HEK293 (cell line): Measurements from ENCODE around the gene AASDH.

Source experiments
- BCL11B ChIP-seq: fragments of 450-650 bp; formaldehyde crosslinking; IDR thresholded peaks from 2 replicates; pipeline ENCODE4 v1.5.1; 2016; ENCODE audit warnings: low read depth, missing biosample characterization, missing genetic modification characterization
- EGR2 ChIP-seq: fragments of 450-650 bp; formaldehyde crosslinking; IDR thresholded peaks from 2 replicates; pipeline ENCODE4 v1.5.1; 2016; ENCODE audit warnings: low read depth, missing biosample characterization, missing genetic modification characterization
- KLF8 ChIP-seq: fragments of 450-650 bp; formaldehyde crosslinking; IDR thresholded peaks from 2 replicates; pipeline ENCODE4 v1.5.1; 2016; ENCODE audit warnings: missing biosample characterization, missing genetic modification characterization
- RBAK ChIP-seq: fragments of 450-650 bp; formaldehyde crosslinking; IDR thresholded peaks from 2 replicates; pipeline ENCODE4 v1.5.1; 2016; ENCODE audit warnings: missing biosample characterization, missing genetic modification characterization
- SCRT2 ChIP-seq: fragments of 450-650 bp; formaldehyde crosslinking; IDR thresholded peaks from 2 replicates; pipeline ENCODE4 v1.5.1; 2016; ENCODE audit warnings: missing biosample characterization, missing genetic modification characterization
- SP3 ChIP-seq: fragments of 450-650 bp; formaldehyde crosslinking; IDR thresholded peaks from 2 replicates; pipeline ENCODE4 v1.5.1; 2016; ENCODE audit warnings: missing biosample characterization, missing genetic modification characterization
- TCF7L2 ChIP-seq: IDR thresholded peaks from 2 replicates; pipeline ENCODE4 v1.6.1; 2011; ENCODE audit warnings: low read depth, mild to moderate bottlenecking, inconsistent platforms, low read length, moderate library complexity, borderline replicate concordance
- ZNF132 ChIP-seq: fragments of 450-650 bp; formaldehyde crosslinking; IDR thresholded peaks from 2 replicates; pipeline ENCODE4 v1.5.1; 2017; ENCODE audit warnings: missing biosample characterization, missing genetic modification characterization, borderline replicate concordance
- ZNF169 ChIP-seq: fragments of 450-650 bp; formaldehyde crosslinking; IDR thresholded peaks from 2 replicates; pipeline ENCODE4 v1.5.1; 2016; ENCODE audit warnings: missing biosample characterization, missing genetic modification characterization
- ZNF202 ChIP-seq: fragments of 450-650 bp; formaldehyde crosslinking; IDR thresholded peaks from 2 replicates; pipeline ENCODE4 v1.5.1; 2016; ENCODE audit warnings: missing biosample characterization, missing genetic modification characterization, borderline replicate concordance
- ZNF292 ChIP-seq: fragments of 450-650 bp; formaldehyde crosslinking; IDR thresholded peaks from 2 replicates; pipeline ENCODE4 v1.5.1; 2016; ENCODE audit warnings: low read depth, missing biosample characterization, missing genetic modification characterization, borderline replicate concordance
- ZNF335 ChIP-seq: fragments of 450-650 bp; formaldehyde crosslinking; conservative IDR thresholded peaks from 2 replicates; pipeline ENCODE4 v1.5.1; 2016; ENCODE audit warnings: missing biosample characterization, missing genetic modification characterization
- ZNF404 ChIP-seq: fragments of 450-650 bp; formaldehyde crosslinking; IDR thresholded peaks from 2 replicates; pipeline ENCODE4 v1.5.1; 2017; ENCODE audit warnings: missing biosample characterization, missing genetic modification characterization
- ZNF501 ChIP-seq: fragments of 450-650 bp; formaldehyde crosslinking; IDR thresholded peaks from 2 replicates; pipeline ENCODE4 v1.5.1; 2016; ENCODE audit warnings: missing biosample characterization, missing genetic modification characterization
- ZNF544 ChIP-seq: fragments of 450-650 bp; formaldehyde crosslinking; IDR thresholded peaks from 2 replicates; pipeline ENCODE4 v1.5.0; 2017; ENCODE audit warnings: missing biosample characterization, missing genetic modification characterization
- ZNF549 ChIP-seq: fragments of 450-650 bp; IDR thresholded peaks from 2 replicates; pipeline ENCODE4 v1.5.1; 2018; ENCODE audit warnings: missing biosample characterization, missing genetic modification characterization, mild to moderate bottlenecking, inconsistent platforms, moderate library complexity
- ZNF571 ChIP-seq: fragments of 450-650 bp; formaldehyde crosslinking; IDR thresholded peaks from 2 replicates; pipeline ENCODE4 v1.5.0; 2017; ENCODE audit warnings: missing biosample characterization, missing genetic modification characterization
- ZNF626 ChIP-seq: fragments of 450-650 bp; sonication (Bioruptor Pico); formaldehyde crosslinking; IDR thresholded peaks from 2 replicates; pipeline ENCODE4 v1.5.1; 2018; ENCODE audit warnings: missing biosample characterization, missing genetic modification characterization, inconsistent platforms
- ZNF654 ChIP-seq: fragments of 450-650 bp; formaldehyde crosslinking; IDR thresholded peaks from 2 replicates; pipeline ENCODE4 v1.5.1; 2016; ENCODE audit warnings: low read depth, missing biosample characterization, missing genetic modification characterization
- ZNF707 ChIP-seq: fragments of 450-650 bp; formaldehyde crosslinking; IDR thresholded peaks from 2 replicates; pipeline ENCODE4 v1.5.1; 2016; ENCODE audit warnings: missing biosample characterization, missing genetic modification characterization
- ZNF747 ChIP-seq: fragments of 450-650 bp; formaldehyde crosslinking; IDR thresholded peaks from 2 replicates; pipeline ENCODE4 v1.5.1; 2016; ENCODE audit warnings: missing biosample characterization, missing genetic modification characterization
- TF ChIP-seq, protein P1 (sequence below): fragments of 450-650 bp; formaldehyde crosslinking; optimal IDR thresholded peaks from 2 replicates; pipeline ENCODE3; 2016; ENCODE audit warnings: missing biosample characterization, mild to moderate bottlenecking, missing genetic modification characterization
- TF ChIP-seq, protein P2 (sequence below): fragments of 450-650 bp; formaldehyde crosslinking; IDR thresholded peaks from 2 replicates; pipeline ENCODE4 v1.5.1; 2016; ENCODE audit warnings: missing biosample characterization, missing genetic modification characterization
- TF ChIP-seq, protein P3 (sequence below): fragments of 450-650 bp; formaldehyde crosslinking; IDR thresholded peaks from 2 replicates; pipeline ENCODE4 v1.5.1; 2017; ENCODE audit warnings: missing biosample characterization, missing genetic modification characterization
- TF ChIP-seq, protein P4 (sequence below): fragments of 450-650 bp; formaldehyde crosslinking; IDR thresholded peaks from 2 replicates; pipeline ENCODE4 v1.5.1; 2017; ENCODE audit warnings: missing biosample characterization, missing genetic modification characterization
- TF ChIP-seq, protein P5 (sequence below): fragments of 450-650 bp; formaldehyde crosslinking; IDR thresholded peaks from 2 replicates; pipeline ENCODE4; 2016; ENCODE audit warnings: missing biosample characterization, missing genetic modification characterization
- TF ChIP-seq, protein P6 (sequence below): fragments of 450-650 bp; formaldehyde crosslinking; IDR thresholded peaks from 2 replicates; pipeline ENCODE4 v1.5.0; 2017; ENCODE audit warnings: missing biosample characterization, missing genetic modification characterization, borderline replicate concordance

AASDH gene

DNA sequence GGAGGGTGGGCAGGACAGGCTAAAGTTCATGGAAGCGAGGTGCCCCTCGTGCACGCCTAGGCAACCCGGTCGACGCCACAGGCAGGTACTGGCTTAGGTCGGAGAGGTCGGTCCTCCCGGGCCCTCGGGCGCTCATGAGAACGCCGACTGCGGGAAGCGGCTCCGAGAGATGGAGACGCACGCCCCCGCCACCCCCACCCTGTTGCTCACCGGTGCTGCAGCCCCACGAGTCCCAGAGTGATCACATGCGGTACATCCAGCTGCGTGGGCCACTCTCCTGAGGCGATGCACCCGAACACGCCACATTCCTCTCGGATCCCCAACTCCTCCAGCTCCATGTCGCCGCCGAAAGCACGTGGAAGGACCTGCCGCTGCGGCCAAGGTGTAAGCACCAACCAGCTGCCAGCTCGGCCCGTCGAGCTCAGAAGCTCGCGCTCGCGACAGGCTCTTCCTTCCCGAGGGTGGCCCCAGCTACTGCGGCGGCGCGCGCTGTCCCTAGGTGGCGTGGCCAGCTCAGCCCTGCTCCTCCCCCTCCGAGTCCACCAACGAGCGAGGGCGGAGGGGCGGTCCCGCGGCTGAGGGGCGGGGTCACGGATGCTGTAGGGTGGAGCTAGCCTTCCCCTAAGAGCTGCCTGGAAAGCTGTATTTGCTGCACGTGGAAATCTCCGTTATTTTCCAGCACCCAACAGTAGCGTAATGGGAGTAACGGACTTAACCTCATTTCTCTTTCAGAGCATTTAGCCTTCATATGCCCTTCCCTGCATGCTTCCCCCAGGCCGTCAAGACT, 48.0 kb upstream of the AASDH start, which contains the start of gene PPAT (continued):
- TF ChIP-seq ZNF549 (tag by site-specific recombination): no peak
- TF ChIP-seq ZNF292 (tag by site-specific recombination): no peak
- no peak for TF ChIP-seq ZNF747
- TF ChIP-seq ZNF501 (tag by site-specific recombination): peak; percentile 96
- TF ChIP-seq TCF7L2: no peak
- TF ChIP-seq, protein P1, sequence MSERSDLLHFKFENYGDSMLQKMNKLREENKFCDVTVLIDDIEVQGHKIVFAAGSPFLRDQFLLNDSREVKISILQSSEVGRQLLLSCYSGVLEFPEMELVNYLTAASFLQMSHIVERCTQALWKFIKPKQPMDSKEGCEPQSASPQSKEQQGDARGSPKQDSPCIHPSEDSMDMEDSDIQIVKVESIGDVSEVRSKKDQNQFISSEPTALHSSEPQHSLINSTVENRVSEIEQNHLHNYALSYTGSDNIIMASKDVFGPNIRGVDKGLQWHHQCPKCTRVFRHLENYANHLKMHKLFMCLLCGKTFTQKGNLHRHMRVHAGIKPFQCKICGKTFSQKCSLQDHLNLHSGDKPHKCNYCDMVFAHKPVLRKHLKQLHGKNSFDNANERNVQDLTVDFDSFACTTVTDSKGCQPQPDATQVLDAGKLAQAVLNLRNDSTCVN (tag by site-specific recombination): peak; percentile 94
- TF ChIP-seq, protein P2, sequence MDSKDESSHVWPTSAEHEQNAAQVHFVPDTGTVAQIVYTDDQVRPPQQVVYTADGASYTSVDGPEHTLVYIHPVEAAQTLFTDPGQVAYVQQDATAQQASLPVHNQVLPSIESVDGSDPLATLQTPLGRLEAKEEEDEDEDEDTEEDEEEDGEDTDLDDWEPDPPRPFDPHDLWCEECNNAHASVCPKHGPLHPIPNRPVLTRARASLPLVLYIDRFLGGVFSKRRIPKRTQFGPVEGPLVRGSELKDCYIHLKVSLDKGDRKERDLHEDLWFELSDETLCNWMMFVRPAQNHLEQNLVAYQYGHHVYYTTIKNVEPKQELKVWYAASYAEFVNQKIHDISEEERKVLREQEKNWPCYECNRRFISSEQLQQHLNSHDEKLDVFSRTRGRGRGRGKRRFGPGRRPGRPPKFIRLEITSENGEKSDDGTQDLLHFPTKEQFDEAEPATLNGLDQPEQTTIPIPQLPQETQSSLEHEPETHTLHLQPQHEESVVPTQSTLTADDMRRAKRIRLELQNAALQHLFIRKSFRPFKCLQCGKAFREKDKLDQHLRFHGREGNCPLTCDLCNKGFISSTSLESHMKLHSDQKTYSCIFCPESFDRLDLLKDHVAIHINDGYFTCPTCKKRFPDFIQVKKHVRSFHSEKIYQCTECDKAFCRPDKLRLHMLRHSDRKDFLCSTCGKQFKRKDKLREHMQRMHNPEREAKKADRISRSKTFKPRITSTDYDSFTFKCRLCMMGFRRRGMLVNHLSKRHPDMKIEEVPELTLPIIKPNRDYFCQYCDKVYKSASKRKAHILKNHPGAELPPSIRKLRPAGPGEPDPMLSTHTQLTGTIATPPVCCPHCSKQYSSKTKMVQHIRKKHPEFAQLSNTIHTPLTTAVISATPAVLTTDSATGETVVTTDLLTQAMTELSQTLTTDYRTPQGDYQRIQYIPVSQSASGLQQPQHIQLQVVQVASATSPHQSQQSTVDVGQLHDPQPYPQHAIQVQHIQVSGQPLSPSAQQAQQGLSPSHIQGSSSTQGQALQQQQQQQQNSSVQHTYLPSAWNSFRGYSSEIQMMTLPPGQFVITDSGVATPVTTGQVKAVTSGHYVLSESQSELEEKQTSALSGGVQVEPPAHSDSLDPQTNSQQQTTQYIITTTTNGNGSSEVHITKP (tag by site-specific recombination): peak; percentile 99
- no peak for TF ChIP-seq RBAK (tag by site-specific recombination)
- no peak for TF ChIP-seq ZNF626 (tag by site-specific recombination)
- no peak for TF ChIP-seq BCL11B
- TF ChIP-seq ZNF169: no peak
- TF ChIP-seq, protein P3, sequence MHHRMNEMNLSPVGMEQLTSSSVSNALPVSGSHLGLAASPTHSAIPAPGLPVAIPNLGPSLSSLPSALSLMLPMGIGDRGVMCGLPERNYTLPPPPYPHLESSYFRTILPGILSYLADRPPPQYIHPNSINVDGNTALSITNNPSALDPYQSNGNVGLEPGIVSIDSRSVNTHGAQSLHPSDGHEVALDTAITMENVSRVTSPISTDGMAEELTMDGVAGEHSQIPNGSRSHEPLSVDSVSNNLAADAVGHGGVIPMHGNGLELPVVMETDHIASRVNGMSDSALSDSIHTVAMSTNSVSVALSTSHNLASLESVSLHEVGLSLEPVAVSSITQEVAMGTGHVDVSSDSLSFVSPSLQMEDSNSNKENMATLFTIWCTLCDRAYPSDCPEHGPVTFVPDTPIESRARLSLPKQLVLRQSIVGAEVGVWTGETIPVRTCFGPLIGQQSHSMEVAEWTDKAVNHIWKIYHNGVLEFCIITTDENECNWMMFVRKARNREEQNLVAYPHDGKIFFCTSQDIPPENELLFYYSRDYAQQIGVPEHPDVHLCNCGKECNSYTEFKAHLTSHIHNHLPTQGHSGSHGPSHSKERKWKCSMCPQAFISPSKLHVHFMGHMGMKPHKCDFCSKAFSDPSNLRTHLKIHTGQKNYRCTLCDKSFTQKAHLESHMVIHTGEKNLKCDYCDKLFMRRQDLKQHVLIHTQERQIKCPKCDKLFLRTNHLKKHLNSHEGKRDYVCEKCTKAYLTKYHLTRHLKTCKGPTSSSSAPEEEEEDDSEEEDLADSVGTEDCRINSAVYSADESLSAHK (tag by site-specific recombination): 0 out of 2 replicates have a peak, but pooled peaks have one; percentile 12
- peak; percentile 85 for TF ChIP-seq EGR2 (tag by site-specific recombination)
- peak; percentile 99 for TF ChIP-seq SCRT2
- no peak for TF ChIP-seq ZNF654
- no peak for TF ChIP-seq ZNF202 (tag by site-specific recombination)
- no peak for TF ChIP-seq ZNF404 (tag by site-specific recombination)
- peak; percentile 87 for TF ChIP-seq KLF8 (tag by site-specific recombination)
- no peak; the same call in 1 of the 2 replicates for TF ChIP-seq SP3 (tag by site-specific recombination)
- no peak for TF ChIP-seq ZNF544 (tag by site-specific recombination)
- TF ChIP-seq ZNF132 (tag by site-specific recombination): no peak
- TF ChIP-seq ZNF707 (tag by site-specific recombination): no peak
- TF ChIP-seq ZNF335: peak; percentile 82
- TF ChIP-seq, protein P4, sequence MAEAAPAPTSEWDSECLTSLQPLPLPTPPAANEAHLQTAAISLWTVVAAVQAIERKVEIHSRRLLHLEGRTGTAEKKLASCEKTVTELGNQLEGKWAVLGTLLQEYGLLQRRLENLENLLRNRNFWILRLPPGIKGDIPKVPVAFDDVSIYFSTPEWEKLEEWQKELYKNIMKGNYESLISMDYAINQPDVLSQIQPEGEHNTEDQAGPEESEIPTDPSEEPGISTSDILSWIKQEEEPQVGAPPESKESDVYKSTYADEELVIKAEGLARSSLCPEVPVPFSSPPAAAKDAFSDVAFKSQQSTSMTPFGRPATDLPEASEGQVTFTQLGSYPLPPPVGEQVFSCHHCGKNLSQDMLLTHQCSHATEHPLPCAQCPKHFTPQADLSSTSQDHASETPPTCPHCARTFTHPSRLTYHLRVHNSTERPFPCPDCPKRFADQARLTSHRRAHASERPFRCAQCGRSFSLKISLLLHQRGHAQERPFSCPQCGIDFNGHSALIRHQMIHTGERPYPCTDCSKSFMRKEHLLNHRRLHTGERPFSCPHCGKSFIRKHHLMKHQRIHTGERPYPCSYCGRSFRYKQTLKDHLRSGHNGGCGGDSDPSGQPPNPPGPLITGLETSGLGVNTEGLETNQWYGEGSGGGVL (tag by site-specific recombination): 0 out of 2 replicates have a peak, but pooled peaks have one; percentile 48
- TF ChIP-seq, protein P5, sequence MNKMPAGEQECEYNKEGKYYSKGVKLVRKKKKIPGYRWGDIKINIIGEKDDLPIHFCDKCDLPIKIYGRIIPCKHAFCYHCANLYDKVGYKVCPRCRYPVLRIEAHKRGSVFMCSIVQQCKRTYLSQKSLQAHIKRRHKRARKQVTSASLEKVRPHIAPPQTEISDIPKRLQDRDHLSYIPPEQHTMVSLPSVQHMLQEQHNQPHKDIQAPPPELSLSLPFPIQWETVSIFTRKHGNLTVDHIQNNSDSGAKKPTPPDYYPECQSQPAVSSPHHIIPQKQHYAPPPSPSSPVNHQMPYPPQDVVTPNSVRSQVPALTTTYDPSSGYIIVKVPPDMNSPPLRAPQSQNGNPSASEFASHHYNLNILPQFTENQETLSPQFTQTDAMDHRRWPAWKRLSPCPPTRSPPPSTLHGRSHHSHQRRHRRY: no peak
- TF ChIP-seq, protein P6, sequence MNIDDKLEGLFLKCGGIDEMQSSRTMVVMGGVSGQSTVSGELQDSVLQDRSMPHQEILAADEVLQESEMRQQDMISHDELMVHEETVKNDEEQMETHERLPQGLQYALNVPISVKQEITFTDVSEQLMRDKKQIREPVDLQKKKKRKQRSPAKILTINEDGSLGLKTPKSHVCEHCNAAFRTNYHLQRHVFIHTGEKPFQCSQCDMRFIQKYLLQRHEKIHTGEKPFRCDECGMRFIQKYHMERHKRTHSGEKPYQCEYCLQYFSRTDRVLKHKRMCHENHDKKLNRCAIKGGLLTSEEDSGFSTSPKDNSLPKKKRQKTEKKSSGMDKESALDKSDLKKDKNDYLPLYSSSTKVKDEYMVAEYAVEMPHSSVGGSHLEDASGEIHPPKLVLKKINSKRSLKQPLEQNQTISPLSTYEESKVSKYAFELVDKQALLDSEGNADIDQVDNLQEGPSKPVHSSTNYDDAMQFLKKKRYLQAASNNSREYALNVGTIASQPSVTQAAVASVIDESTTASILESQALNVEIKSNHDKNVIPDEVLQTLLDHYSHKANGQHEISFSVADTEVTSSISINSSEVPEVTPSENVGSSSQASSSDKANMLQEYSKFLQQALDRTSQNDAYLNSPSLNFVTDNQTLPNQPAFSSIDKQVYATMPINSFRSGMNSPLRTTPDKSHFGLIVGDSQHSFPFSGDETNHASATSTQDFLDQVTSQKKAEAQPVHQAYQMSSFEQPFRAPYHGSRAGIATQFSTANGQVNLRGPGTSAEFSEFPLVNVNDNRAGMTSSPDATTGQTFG (tag by site-specific recombination): no peak
- TF ChIP-seq ZNF571 (tag by site-specific recombination): no peak
